Measurements from ENCODE around the gene ARPC2. TPM values are rescaled to one million over a fixed set of nuclear protein-coding genes. Genes with fewer than 3 reads are reported as not detected.

The ARPC2 gene
- total RNA-seq, 1 experiment from 2014 or later = 284 TPM

GRCh38 chr2:218262631-218263586, 45.9 kb downstream of the ARPC2 start:
- no TSS peak for BruUV-seq (replicated peaks)
- TF ChIP-seq CTCF (IDR thresholded peaks at IDR 0.05; ENCODE audit: unreplicated experiment) = no peak
- CTCF ChIA-PET = interaction anchor here (0.6 kb wide), 1 partner anchor 36 kb away, joined by 4 read pairs; no protein-coding TSS in a partner anchor
- no peaks in the 10 kb centered on the region for H3K9me3 Mint-ChIP-seq (ENCODE audit: unreplicated experiment)
- H3K27me3 Mint-ChIP-seq (ENCODE audit: insufficient read depth, unreplicated experiment) = no peaks in the 10 kb centered on the region
- intact Hi-C loops (cut with micrococcal nuclease) = no loop called here
- no peak for DNase-seq (ENCODE audit: unreplicated experiment)
- H3K4me1 Mint-ChIP-seq (ENCODE audit: insufficient read depth, unreplicated experiment) = peaks cover 7% of the 10 kb centered on the region
- POLR2A ChIA-PET = no interaction called here
- no peak overlapping the region for H3K27ac Mint-ChIP-seq (ENCODE audit: low read depth, unreplicated experiment)
- H3K36me3 Mint-ChIP-seq (ENCODE audit: insufficient read depth, unreplicated experiment) = peaks cover 44% of the 10 kb centered on the region
- H3K4me3 Mint-ChIP-seq (ENCODE audit: unreplicated experiment) = no peak overlapping the region

- POLR2A ChIA-PET = no interaction called here
- no peaks in the 10 kb centered on the region for H3K27me3 Mint-ChIP-seq (ENCODE audit: insufficient read depth, unreplicated experiment)
- CTCF ChIA-PET = no interaction called here
- peaks cover 9% of the 10 kb centered on the region for H3K4me1 Mint-ChIP-seq (ENCODE audit: insufficient read depth, unreplicated experiment)
- peaks cover 49% of the 10 kb centered on the region for H3K36me3 Mint-ChIP-seq (ENCODE audit: insufficient read depth, unreplicated experiment)
- H3K4me3 Mint-ChIP-seq (ENCODE audit: unreplicated experiment) = no peak overlapping the region
- H3K27ac Mint-ChIP-seq (ENCODE audit: low read depth, unreplicated experiment) = no peak overlapping the region
- DNase-seq (ENCODE audit: unreplicated experiment) = no peak
- no peak for TF ChIP-seq CTCF (IDR thresholded peaks at IDR 0.05; ENCODE audit: unreplicated experiment)
- BruUV-seq (replicated peaks) = TSS peak; percentile 10
- no peaks in the 10 kb centered on the region for H3K9me3 Mint-ChIP-seq (ENCODE audit: unreplicated experiment)
- intact Hi-C loops (cut with micrococcal nuclease) = no loop called here
These were observed 47.0 kb downstream of the ARPC2 start for GRCh38 chr2:218263817-218264641.

GRCh38 chr2:218264773-218265561, 48.0 kb downstream of the ARPC2 start:
- POLR2A ChIA-PET = interaction anchor here (0.7 to 1.2 kb wide), 2 partner anchors 9 to 33 kb away, joined by 3 read pairs; no protein-coding TSS in a partner anchor
- no peak for DNase-seq (ENCODE audit: unreplicated experiment)
- H3K4me1 Mint-ChIP-seq (ENCODE audit: insufficient read depth, unreplicated experiment) = peaks cover 14% of the 10 kb centered on the region
- H3K27ac Mint-ChIP-seq (ENCODE audit: low read depth, unreplicated experiment) = no peak overlapping the region
- intact Hi-C loops (cut with micrococcal nuclease) = no loop called here
- no peaks in the 10 kb centered on the region for H3K27me3 Mint-ChIP-seq (ENCODE audit: insufficient read depth, unreplicated experiment)
- H3K36me3 Mint-ChIP-seq (ENCODE audit: insufficient read depth, unreplicated experiment) = peaks cover 51% of the 10 kb centered on the region
- BruUV-seq (replicated peaks) = no TSS peak
- no peak for TF ChIP-seq CTCF (IDR thresholded peaks at IDR 0.05; ENCODE audit: unreplicated experiment)
- H3K9me3 Mint-ChIP-seq (ENCODE audit: unreplicated experiment) = no peaks in the 10 kb centered on the region
- CTCF ChIA-PET = interaction anchor here (0.8 to 2.8 kb wide), 2 partner anchors 8 to 828 kb away, joined by 3 to 8 read pairs; no protein-coding TSS in a partner anchor
- no peak overlapping the region for H3K4me3 Mint-ChIP-seq (ENCODE audit: unreplicated experiment)
